Fibroblast of the aortic adventitia (primary cell): Measurements from ENCODE around the gene SMURF2. TPM values are rescaled to one million over a fixed set of nuclear protein-coding genes. Genes with fewer than 3 reads are reported as not detected.

ENCODE experiments used
- DNase-seq: peaks from one replicate; pipeline ENCODE4 v3.0.0-alpha.2; 2010; ENCODE audit warnings: low read depth
- H3K4me3 ChIP-seq: 2 replicates; pipeline ENCODE4 v1.5.1; 2011; ENCODE audit warnings: low read depth, mild to moderate bottlenecking, control low read depth, low read length, moderate library complexity
- CTCF ChIP-seq: IDR thresholded peaks from 2 replicates; pipeline ENCODE4 v1.5.1; 2011; ENCODE audit warnings: mild to moderate bottlenecking, low read length, control low read depth, inconsistent platforms; ENCODE audit not compliant: insufficient read depth
- total RNA-seq: library from RNA; depleted of rRNA; stranded (reverse); fragments of >200 nt; gene quantifications from 2 replicates; pipeline ENCODE4 v1.2.3, GENCODE V29; 2012; ENCODE audit warnings: low replicate concordance

Gene SMURF2
- total RNA-seq, 1 donor: 90.9 TPM

GRCh38 chr17:64574646-64575045 is 87.5 kb downstream of the SMURF2 start:
- peak; percentile 32 for DNase-seq
- TF ChIP-seq CTCF: no peak
- no peak overlapping the region for H3K4me3 ChIP-seq

DNA sequence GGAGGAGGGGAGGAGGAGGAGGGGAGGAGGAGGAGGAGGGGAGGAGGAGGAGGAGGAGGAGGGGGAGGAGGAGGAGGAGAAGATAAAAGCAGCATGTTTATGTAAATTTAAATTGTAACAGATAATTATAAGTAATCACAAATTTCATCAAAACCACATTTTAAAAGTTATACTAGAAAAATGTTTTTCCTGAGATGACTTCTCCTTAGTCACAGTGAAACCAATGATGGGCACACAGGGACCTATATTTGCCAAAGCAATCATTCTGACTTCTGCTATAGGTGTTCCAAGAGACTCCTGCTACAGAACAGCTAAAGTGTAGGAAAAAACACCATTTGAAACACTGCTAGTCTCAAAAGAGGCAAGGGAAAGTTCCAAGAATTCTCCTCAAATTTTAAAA is 88.9 kb downstream of the SMURF2 start:
- no peak overlapping the region for H3K4me3 ChIP-seq
- DNase-seq: no peak
- TF ChIP-seq CTCF: no peak

DNA sequence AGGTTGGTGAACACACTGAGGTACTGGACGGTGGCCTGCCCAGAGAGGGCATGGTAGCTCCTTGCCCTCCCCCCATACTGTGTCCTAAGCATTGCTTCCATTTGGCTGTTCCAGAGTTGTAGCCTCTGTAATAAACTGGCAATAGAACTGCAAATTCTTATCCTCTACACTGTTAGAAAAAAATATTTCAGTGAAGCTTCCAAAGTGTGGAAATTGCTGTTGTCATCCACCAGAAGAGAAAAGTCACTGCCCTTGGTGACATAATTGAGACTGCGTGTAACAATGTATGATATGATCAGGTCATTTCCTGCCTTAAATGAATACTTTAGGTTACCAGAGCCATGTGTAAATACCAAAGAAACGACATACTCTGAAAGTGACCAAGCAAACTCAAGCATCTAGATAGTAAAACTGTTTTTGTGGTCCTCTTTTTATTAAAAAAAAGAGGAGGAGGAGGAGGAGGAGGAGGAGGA is 89.4 kb downstream of the SMURF2 start:
- H3K4me3 ChIP-seq: no peak overlapping the region
- peak; percentile 64 for DNase-seq
- TF ChIP-seq CTCF: no peak

GRCh38 chr17:64571746-64572145 is 90.4 kb downstream of the SMURF2 start:
- no peak overlapping the region for H3K4me3 ChIP-seq
- TF ChIP-seq CTCF: no peak
- DNase-seq: no peak

GRCh38 chr17:64565563-64565962 is 96.5 kb downstream of the SMURF2 start:
- H3K4me3 ChIP-seq: no peak overlapping the region
- no peak for DNase-seq
- no peak for TF ChIP-seq CTCF

DNA sequence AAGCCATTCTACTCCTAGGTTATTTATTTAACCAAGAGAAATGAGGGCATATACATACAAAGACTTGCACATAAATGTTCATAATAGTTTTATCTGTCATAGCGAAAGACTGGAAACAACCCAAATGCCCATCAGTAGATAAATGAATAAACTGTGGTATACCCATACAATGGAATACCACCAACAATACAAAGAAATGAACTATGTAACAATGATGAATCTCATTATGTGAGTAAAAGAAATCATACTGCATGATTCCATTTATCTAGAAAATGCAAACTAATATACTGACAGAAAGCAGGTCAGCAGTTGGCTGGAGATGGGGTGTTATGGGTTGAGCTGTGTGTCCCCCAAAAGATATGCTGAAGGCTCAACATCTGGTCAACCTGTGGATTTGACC is 98.0 kb downstream of the SMURF2 start:
- no peak for TF ChIP-seq CTCF
- no peak overlapping the region for H3K4me3 ChIP-seq

GRCh38 chr17:64555281-64555680 is 106.8 kb downstream of the SMURF2 start:
- no peak for TF ChIP-seq CTCF
- DNase-seq: no peak
- H3K4me3 ChIP-seq: no peak overlapping the region

More for the DNA sequence above, 98.0 kb downstream of the SMURF2 start:
- no peak for DNase-seq
